Measurements from ENCODE around the gene AHNAK.
A peak's percentile ranks its signal among the peaks of the same experiment; 100 is the strongest.

The AHNAK gene

GRCh38 chr11:62546244-62546928 lies at the start of gene AHNAK:
Gene AHNAK, minus strand, starts transcription at chr11:62546806. Its CDS starts 10,708 bp downstream, at chr11:62536098.
- peak; percentile 62 for DNase-seq (ENCODE audit: low spot score)
- POLR2A ChIA-PET (ENCODE audit: low non-redundant PET), result interaction anchor here (0.7 to 2.3 kb wide), 5 partner anchors 9 to 45 kb away, joined by 3 to 11 read pairs (median 5); partner anchors contain the start of genes EEF1G and TUT1
- TF ChIP-seq, protein P1, sequence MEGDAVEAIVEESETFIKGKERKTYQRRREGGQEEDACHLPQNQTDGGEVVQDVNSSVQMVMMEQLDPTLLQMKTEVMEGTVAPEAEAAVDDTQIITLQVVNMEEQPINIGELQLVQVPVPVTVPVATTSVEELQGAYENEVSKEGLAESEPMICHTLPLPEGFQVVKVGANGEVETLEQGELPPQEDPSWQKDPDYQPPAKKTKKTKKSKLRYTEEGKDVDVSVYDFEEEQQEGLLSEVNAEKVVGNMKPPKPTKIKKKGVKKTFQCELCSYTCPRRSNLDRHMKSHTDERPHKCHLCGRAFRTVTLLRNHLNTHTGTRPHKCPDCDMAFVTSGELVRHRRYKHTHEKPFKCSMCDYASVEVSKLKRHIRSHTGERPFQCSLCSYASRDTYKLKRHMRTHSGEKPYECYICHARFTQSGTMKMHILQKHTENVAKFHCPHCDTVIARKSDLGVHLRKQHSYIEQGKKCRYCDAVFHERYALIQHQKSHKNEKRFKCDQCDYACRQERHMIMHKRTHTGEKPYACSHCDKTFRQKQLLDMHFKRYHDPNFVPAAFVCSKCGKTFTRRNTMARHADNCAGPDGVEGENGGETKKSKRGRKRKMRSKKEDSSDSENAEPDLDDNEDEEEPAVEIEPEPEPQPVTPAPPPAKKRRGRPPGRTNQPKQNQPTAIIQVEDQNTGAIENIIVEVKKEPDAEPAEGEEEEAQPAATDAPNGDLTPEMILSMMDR (conservative IDR thresholded peaks at IDR 0.05; ENCODE audit: low read depth), result no peak
- CTCF ChIA-PET, result interaction anchor here (0.7 to 1.5 kb wide), 3 partner anchors 9 to 122 kb away, joined by 4 to 10 read pairs (median 4); no protein-coding TSS in a partner anchor
- peak within 1 kb of the TSS; percentile 100 for H3K27ac ChIP-seq

GRCh38 chr11:62595124-62595523 lies 48.5 kb upstream of the AHNAK start:
- ChIA-PET POLR2A (ENCODE audit: low non-redundant PET) (no interaction called here), CTCF (no interaction called here)
- no peak for DNase-seq (ENCODE audit: low spot score)
- H3K27ac ChIP-seq, result peak overlapping the region; percentile 91
- TF ChIP-seq, protein P1 (conservative IDR thresholded peaks at IDR 0.05; ENCODE audit: low read depth), result no peak

DNA sequence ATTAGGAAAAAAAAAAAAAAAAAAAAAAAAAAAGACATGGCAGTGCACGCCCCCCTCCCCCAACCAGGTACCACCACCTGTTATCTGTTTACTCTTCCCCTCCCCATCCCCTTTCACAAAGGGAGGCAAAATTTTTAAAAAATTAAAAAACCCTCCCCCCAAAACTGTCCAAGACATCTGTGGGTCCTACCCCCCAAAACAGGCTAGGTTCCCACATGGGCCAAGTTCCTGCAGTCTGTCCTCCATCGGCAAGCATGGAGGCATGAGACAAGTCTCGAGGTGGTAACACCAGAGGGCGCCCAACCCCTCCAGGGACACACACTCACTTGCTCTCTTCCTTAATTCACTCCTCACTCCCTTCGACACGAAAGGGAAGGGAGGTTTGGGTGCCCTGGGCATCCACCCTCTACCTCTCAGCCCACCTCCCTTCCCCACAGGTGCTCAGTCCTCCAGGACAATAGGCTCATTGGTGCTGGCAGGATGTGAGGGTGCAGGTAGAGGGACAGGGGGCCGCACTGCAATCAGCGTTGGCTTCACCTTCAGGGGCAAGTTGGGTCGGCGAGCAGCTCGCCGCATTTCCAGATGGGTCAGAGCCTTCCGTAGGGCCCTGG lies 46.9 kb upstream of the AHNAK start:
- POLR2A ChIA-PET (ENCODE audit: low non-redundant PET), result interaction anchor here (0.6 to 2.9 kb wide), 2 partner anchors 8 to 72 kb away, joined by 3 to 16 read pairs; partner anchors contain the start of genes C11orf98, CSKMT and MTA2
- TF ChIP-seq, protein P1 (conservative IDR thresholded peaks at IDR 0.05; ENCODE audit: low read depth), result peak; percentile 68
- H3K27ac ChIP-seq, result peak overlapping the region; percentile 91
- CTCF ChIA-PET, result interaction anchor here (0.8 kb wide), 1 partner anchor 193 kb away, joined by 5 read pairs; no protein-coding TSS in a partner anchor
- DNase-seq (ENCODE audit: low spot score), result peak; percentile 47

DNA sequence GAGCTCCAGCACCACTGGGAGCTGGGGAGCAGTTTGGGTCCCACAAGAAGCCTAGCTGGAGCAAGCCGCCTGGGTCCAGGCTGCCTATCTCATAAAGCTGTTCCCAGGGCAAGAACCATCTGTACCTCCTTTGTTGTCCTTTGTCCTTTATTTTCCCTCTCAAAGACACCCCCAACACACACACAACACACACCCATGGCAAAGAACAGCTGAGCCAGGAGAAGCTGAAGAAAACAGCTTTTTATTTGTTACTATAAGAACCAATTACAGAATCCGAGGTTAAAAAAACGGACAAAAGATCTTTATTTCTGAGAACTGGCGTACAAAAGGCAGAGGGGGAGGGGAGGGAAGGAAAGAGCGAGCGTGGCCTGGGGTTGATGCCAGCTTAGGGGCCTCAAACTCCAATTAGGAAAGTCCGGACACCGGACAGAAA lies 46.4 kb upstream of the AHNAK start:
- TF ChIP-seq, protein P1 (conservative IDR thresholded peaks at IDR 0.05; ENCODE audit: low read depth), result no peak
- ChIA-PET POLR2A (ENCODE audit: low non-redundant PET) (interaction anchor here (0.6 to 2.9 kb wide), 2 partner anchors 8 to 72 kb away, joined by 3 to 16 read pairs; partner anchors contain the start of genes C11orf98, CSKMT and MTA2), CTCF (interaction anchor here (0.7 to 0.9 kb wide), 2 partner anchors 73 to 97 kb away, joined by 3 to 4 read pairs; partner anchors contain the start of gene LRRN4CL)
- DNase-seq (ENCODE audit: low spot score), result no peak
- peak overlapping the region; percentile 91 for H3K27ac ChIP-seq

DNA sequence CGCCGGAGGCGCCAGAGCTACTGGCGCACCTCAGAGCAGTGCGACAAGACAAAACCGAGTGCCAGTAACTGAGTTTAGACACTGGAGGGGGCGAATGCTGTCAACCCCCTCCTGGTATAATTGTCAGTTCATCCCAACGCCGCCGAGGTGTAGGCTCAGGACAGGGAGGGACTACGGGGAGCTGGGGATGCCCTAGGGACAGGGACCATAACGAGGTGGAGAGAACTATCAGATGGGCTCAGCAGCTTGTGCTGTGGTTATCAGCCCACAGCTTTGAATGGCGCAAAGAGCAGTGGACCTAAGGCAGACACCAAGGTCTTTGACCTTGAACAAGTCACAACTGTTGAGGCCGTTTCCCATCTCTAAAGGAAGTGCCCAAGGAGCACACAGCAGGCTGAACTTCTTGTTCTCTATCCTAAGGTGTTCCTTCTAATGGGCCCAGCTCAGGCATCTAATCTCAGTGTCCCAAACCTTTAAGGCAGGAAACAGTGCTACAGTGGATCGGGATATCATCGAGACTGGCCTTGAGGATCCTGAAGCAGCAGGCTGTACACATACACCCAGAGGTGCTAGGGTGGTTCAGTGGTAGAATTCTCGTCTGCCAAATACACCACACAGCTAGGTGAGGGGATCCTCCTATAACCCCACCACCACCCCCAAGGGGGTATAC lies 45.7 kb upstream of the AHNAK start:
- POLR2A ChIA-PET (ENCODE audit: low non-redundant PET), result interaction anchor here (0.5 to 2.9 kb wide), 12 partner anchors 9 to 73 kb away, joined by 3 to 24 read pairs (median 5); partner anchors contain the start of genes AHNAK, C11orf98, CSKMT and EEF1G
- H3K27ac ChIP-seq, result peak overlapping the region; percentile 91

More for the DNA sequence above, 45.7 kb upstream of the AHNAK start:
- DNase-seq (ENCODE audit: low spot score), result no peak
- TF ChIP-seq, protein P1 (conservative IDR thresholded peaks at IDR 0.05; ENCODE audit: low read depth), result no peak
- CTCF ChIA-PET, result interaction anchor here (0.7 to 0.9 kb wide), 2 partner anchors 73 to 97 kb away, joined by 3 to 4 read pairs; partner anchors contain the start of gene LRRN4CL

Measured in RWPE1 (cell line).